Activated CD8-positive, alpha-beta memory T cell treated with anti-CD3 and anti-CD28 coated beads, Interleukin-2, amount 50 U/mL, for 24 hours (primary cell): ENCODE data around the gene GAPVD1.
"Not testable (repeated sequence)": the region's sequence is repeated elsewhere in the genome, so short reads cannot be mapped to it uniquely, and the experiment has no call there.

ENCODE experiments used
- DNase-seq: peaks from one replicate; pipeline ENCODE4 v3.0.0-alpha.2; 2020; ENCODE audit errors: extremely low read depth

GAPVD1 gene

GRCh38 chr9:125246261-125246667 lies 15.4 kb upstream of the GAPVD1 start:
- DNase-seq, result no peak

DNA sequence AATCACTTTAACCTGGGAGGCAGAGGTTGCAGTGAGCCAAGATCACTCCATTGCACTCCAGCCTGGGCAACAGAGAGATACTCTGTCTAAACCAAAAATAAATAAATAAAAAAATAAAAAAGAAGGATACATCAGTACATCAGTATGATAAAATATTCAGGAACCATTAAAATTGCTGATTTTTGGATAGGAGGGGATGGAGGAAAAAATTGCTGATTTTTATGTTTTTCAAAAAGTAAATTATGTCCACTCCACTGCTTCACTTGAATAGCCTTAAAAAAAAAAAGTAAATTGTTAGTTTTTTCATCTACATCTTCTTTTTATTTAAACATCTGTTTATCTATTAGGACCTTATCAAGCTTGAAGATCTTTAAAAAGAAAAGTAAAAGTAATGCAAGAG lies 7.4 kb upstream of the GAPVD1 start:
- no peak for DNase-seq

GRCh38 chr9:125255781-125256391 lies 5.7 kb upstream of the GAPVD1 start:
- DNase-seq, result no peak

DNA sequence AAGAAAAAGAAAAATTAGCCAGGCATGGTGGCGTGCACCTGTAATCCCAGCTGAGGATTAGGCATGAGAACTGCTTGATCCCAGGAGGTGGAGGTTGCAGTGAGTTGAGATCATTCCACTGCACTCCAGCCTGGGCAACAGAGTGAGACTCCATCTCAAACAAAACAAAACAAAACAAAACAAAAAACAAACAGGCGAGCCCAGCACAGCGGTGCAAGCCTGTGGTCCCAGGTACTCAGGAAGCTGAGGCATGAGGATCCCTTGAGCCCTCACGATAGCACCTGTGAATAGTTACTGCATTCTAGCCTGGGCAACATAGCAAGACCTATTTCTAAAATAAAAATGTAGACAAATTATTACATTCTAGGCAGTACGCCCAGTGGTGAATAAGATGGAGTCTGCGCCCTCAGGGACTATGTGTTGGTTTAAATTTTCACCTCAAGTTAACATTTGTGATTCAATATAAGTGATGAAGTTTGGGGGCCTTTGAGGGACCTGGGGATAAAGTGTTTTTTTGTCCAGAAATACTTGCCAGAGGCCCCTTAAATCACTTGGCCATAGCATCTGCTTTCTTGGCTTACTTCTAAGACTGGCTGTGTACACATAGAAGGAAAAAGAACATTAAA lies 3.4 kb upstream of the GAPVD1 start:
- DNase-seq, result no peak

GRCh38 chr9:125258832-125259534 lies 2.6 kb upstream of the GAPVD1 start:
- no peak for DNase-seq

GRCh38 chr9:125260561-125260960 lies 1.1 kb upstream of the GAPVD1 start:
- DNase-seq, result no peak

DNA sequence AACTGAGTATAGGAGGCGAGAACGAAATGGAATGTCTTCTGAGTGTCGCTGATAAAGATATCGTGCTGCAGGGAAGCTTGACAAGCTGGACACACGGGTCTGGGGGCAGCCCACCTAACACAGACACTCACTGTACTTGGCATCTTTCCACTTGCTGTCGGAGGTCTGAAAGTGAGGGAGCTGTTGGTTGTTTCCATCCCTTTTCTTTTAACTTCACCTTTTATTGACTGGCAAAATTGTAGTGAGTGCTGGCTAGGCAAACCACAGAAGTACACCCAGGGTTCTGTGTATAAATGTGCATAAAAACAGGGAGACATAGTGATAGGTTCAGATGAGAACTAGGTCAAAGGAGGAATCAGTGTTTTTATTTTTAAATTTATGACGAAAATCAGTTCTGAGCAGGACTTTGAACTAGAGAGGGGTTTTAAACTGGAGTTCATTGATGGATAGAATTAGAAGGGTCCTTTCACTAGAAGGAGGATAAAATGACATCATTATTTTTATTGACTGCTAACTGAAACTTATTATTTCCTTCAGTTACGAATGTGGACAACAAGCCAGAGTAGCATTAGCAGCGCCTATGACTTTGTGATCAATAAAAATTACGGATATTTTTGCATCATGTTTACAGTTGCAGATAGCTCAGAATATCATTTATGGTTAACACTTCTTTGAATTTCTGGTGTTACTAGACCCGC lies 817 bp downstream of the GAPVD1 start:
- DNase-seq, result no peak

GRCh38 chr9:125264068-125264467 lies 2.4 kb downstream of the GAPVD1 start:
- DNase-seq, result not testable (repeated sequence)

GRCh38 chr9:125268394-125269013 lies 6.9 kb downstream of the GAPVD1 start:
- no peak for DNase-seq

DNA sequence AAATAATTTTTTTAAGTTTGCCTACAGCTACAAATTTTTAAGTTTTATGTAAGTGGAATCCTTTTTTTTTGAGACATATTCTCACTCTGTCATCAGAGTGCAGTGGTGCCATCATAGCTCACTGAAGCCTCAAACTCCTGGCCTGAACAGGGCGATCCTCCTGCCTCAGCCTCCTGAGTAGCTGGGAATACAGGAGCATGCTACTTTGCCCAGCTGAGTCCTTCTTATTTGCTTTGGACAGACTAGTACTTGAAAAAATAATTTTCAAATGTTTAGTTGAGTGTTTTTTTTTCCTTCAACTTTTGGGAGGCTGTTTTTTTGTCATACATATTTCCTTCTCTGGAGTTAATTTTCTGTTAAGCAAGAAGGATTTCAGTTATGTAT lies 7.4 kb downstream of the GAPVD1 start:
- no peak for DNase-seq

DNA sequence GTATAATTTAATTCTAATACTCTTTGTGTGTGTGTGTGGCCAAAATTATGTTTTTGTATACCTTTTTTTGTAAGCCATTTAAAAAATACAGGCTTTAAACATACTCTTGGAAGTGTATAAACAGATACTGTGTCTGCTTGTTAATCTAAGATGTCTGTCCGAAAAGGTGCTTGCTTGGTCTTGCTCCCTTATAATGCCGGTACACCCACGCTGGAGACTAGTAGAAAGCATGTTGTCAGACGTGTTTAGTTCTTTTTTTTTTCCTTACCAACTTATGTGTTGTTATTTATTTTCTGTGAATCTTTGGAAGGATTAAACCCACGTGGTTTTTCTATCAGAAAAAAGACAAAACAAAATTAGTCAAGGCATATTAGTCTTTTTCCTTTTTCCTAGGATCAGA lies 9.5 kb downstream of the GAPVD1 start:
- DNase-seq, result no peak

GRCh38 chr9:125272697-125273096 lies 11.1 kb downstream of the GAPVD1 start:
- no peak for DNase-seq

- DNase-seq, result no peak
These were observed 15.1 kb downstream of the GAPVD1 start for GRCh38 chr9:125276771-125277170.

- DNase-seq, result no peak
These were observed 15.8 kb downstream of the GAPVD1 start for GRCh38 chr9:125277411-125277810.

DNA sequence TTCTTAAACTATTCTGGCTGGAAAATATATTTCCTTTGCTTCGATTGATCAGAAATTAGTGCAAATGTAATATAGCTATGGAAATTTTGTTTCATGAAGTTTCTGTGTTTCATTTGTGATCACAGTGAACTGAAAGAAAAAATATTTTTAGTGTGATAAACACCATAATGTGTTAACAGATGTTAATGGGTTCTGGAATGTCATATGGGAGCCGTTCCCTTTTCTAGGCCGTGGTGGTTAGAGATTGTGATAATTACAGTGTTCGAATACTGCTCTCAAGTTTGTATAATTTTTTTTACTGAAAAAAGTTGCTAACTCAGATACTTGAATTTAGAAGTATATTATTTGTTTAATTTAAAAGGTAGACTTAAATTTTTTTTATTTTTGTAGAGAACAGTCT lies 19.3 kb downstream of the GAPVD1 start:
- no peak for DNase-seq

GRCh38 chr9:125284855-125285254 lies 23.2 kb downstream of the GAPVD1 start:
- no peak for DNase-seq

DNA sequence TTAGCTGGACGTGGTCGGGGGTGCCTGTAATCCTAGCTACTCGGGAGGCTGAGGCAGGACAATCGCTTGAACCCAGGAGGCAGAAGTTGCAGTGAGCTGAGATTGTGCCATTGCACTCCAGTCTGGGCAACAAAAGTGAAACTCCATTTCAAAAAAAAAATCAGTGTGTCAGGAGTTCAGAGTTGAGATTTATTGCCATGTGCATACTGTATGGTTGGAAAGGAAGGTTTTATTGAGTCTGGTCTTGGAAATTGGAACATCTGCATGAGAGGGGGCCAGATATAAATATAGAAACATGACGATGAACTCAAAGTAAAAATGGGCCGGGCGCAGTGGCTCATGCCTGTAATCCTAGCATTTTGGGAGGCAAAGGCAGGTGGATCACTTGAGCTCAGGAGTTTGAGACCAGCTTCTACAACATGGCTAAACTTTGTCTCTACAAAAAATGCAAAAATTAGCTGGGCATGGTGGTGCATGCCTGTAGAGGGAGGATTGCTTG lies 25.4 kb downstream of the GAPVD1 start:
- not testable (repeated sequence) for DNase-seq

- no peak for DNase-seq
These were observed 31.5 kb downstream of the GAPVD1 start for GRCh38 chr9:125293134-125293533.

DNA sequence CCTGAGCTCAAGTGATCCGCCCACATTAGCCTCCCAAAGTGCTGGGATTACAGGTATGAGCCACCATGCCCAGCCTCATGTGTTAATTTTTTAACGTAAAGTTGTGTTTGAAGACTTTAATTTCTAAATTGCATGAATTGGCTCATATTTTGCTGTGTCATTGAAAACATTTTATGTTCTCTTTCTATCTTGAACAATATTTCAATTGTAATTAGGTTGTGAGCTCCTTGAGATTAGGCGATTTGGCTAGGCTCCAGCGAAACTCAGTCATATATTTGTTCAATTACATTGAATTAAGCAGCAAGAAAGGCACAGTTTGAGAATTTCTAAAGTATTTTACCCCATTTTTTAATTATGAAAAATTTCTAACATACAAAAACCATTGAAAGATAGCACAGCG lies 34.0 kb downstream of the GAPVD1 start:
- no peak for DNase-seq

DNA sequence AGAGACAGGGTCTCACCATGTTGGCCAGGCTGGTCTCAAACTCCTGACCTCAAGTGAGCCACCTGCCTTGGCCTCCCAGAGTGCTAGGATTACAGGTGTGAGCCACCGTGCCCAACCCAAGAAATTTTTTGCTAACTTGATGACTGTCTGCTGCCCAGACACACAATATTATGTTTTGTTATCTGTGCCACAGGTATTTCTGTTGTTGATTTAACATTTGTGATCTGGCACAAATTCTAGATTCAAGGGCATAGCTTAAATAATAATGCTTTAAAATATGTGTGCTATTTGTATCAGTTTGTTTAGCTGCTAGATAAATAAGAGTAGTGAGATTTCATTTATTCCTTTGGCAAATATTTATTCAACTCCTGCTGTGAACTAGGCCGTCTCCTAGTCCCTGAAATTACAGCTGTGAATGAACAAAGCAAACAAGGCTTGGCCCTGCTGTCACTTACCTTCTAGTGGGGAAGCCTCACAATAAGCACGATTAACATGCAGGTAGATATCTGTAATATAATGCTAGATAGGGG lies 35.3 kb downstream of the GAPVD1 start:
- no peak for DNase-seq

GRCh38 chr9:125297917-125298316 lies 36.3 kb downstream of the GAPVD1 start:
- no peak for DNase-seq

- no peak for DNase-seq
These were observed 40.6 kb downstream of the GAPVD1 start for GRCh38 chr9:125302241-125302640.
